ENCODE measurements around the gene FGD6. TPM values are rescaled to one million over a fixed set of nuclear protein-coding genes. Genes with fewer than 3 reads are reported as not detected.

FGD6 gene
- total and polyA plus RNA-seq, 12 donors = 1.2 to 33.4 (median 21.6) TPM

- H3K4me1 ChIP-seq = peaks cover 0 to 71% (median 33%) of the 10 kb centered on the region in 9 donors
- no peak for ATAC-seq
- intact Hi-C loops (cut with DNase I) = loop anchor here in 1 of 10 donors (5.0 kb wide), 1 partner anchor 37 kb away; no protein-coding TSS in a partner anchor
Observed at GRCh38 chr12:95220190-95220589, 2.9 kb upstream of the FGD6 start.

GRCh38 chr12:95218150-95219133, 1.2 kb upstream of the FGD6 start:
- peak overlapping the region; percentile 72 to 92 (median 86) for H3K4me3 ChIP-seq
- TF ChIP-seq CTCF (IDR thresholded peaks at IDR 0.05) = no peak
- no peaks in the 10 kb centered on the region for H3K27me3 ChIP-seq
- H3K36me3 ChIP-seq = no peaks in the 10 kb centered on the region
- DNase-seq = no peak
- H3K4me1 ChIP-seq = peaks cover 0 to 74% (median 39%) of the 10 kb centered on the region in 9 donors
- no peaks in the 10 kb centered on the region for H3K9me3 ChIP-seq
- 1 to 2% methylated on average over 34 to 35 of the region's 35 CpGs for WGBS, 2 donors
- peak in 6 of 8 donors; percentile 2 to 80 (median 66) for ATAC-seq
- intact Hi-C loops (cut with DNase I) = loop anchor here in 8 of 10 donors (5.0 to 10.0 kb wide), 9 partner anchors 46 to 316 kb away; partner anchors contain the start of gene NR2C1 (in 1 of the 8)
- H3K27ac ChIP-seq = peak overlapping the region; percentile 92 to 98 (median 96)

More at GRCh38 chr12:95220190-95220589, 2.9 kb upstream of the FGD6 start:
- no peak for DNase-seq
- no peak overlapping the region for H3K27ac ChIP-seq
- peaks cover 0 to 14% (median 6%) of the 10 kb centered on the region in 9 donors for H3K36me3 ChIP-seq
- H3K27me3 ChIP-seq = no peaks in the 10 kb centered on the region
- no peaks in the 10 kb centered on the region for H3K9me3 ChIP-seq
- no peak for TF ChIP-seq CTCF (IDR thresholded peaks at IDR 0.05)
- no peak overlapping the region for H3K4me3 ChIP-seq
- WGBS, 2 donors = 92 to 97% methylated on average over 4 of the region's 4 CpGs

GRCh38 chr12:95216711-95217376, 423 bp downstream of the FGD6 start:
- DNase-seq (no peak), ATAC-seq (peak in 6 of 8 donors; percentile 0 to 33 (median 8))
- no peaks in the 10 kb centered on the region for H3K9me3 ChIP-seq
- H3K27me3 ChIP-seq = no peaks in the 10 kb centered on the region
- H3K36me3 ChIP-seq = no peaks in the 10 kb centered on the region
- peak overlapping the region; percentile 72 to 92 (median 85) for H3K4me3 ChIP-seq
- peak overlapping the region; percentile 57 to 98 (median 95) for H3K27ac ChIP-seq
- intact Hi-C loops (cut with DNase I) = loop anchor here in 9 of 10 donors (1.0 to 10.0 kb wide), 11 partner anchors 45 to 318 kb away; partner anchors contain the start of gene NR2C1 (in 1 of the 9)
- H3K4me1 ChIP-seq = peaks cover 0 to 68% (median 35%) of the 10 kb centered on the region in 9 donors
- 0% methylated on average over 45 of the region's 45 CpGs for WGBS, 2 donors
- no peak for TF ChIP-seq CTCF (IDR thresholded peaks at IDR 0.05)

- intact Hi-C loops (cut with DNase I) = loop anchor here in 8 of 10 donors (5.0 to 10.0 kb wide), 9 partner anchors 44 to 319 kb away; partner anchors contain the start of gene NR2C1 (in 1 of the 8)
- WGBS, 2 donors = 11 to 13% methylated on average over 1 of the region's 1 CpG
- Histone ChIP-seq H3K36me3 (no peaks in the 10 kb centered on the region), H3K9me3 (no peaks in the 10 kb centered on the region), H3K27me3 (no peaks in the 10 kb centered on the region), H3K27ac (peak overlapping the region in 4 of 10 donors; percentile 92 to 98 (median 95)), H3K4me1 (peaks cover 0 to 59% (median 35%) of the 10 kb centered on the region in 9 donors), H3K4me3 (peak overlapping the region in 9 of 10 donors; percentile 72 to 92 (median 86))
- no peak for TF ChIP-seq CTCF (IDR thresholded peaks at IDR 0.05)
- ATAC-seq = no peak
- no peak for DNase-seq
Observed at GRCh38 chr12:95215949-95216348, 1.3 kb downstream of the FGD6 start.
